NCI-H1436 (cell line): ENCODE data around the gene CENPK.
"Not testable (repeated sequence)": the region's sequence is repeated elsewhere in the genome, so short reads cannot be mapped to it uniquely, and the experiment has no call there.

Source experiments
- DNase-seq: peaks from one replicate; lab custom pipeline; 2025; lab: John Stamatoyannopoulos, UW

The CENPK gene, protein sequence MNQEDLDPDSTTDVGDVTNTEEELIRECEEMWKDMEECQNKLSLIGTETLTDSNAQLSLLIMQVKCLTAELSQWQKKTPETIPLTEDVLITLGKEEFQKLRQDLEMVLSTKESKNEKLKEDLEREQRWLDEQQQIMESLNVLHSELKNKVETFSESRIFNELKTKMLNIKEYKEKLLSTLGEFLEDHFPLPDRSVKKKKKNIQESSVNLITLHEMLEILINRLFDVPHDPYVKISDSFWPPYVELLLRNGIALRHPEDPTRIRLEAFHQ

DNA sequence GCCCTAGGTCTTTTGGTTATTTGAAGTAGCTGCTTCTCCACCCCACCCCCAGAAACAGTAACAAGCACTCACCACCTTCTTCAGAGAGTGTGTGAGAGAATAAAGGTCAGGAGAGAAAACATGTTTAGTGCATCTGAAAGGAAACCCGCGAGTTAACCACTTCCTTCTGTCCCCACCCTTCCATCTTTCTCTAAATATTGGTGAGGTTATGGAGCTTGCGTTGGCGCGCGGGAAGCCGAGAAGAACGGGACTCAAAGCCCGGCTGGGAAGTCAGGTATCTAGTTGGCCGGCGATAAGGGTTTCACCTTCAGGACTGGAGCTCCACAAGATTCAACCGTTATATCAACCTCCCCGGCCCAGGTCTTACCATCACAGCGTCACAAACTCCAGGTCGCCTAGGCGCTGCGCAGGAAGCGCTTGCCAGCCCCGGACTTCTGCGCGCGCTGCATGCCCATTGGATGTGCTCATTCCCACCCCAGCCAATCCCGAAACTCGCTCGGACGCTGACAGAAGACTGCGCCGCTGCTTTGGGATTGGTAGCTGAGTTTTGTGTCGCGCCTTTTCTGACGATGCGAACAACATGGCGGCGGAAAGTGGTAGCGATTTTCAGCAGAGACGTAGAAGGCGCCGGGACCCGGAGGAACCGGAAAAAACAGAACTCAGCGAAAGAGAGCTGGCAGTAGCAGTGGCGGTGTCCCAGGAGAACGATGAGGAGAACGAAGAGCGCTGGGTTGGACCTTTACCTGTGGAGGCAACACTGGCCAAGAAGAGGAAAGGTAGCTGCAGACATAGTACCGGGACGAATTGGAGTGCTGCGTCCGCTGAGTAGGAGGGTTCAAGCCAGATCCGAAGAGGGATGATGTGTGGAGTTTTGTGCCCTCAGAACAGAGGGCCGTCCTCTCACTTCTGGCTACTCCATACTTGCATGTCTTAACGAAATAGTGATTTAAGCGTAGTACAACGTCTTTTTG is at the start of gene CENPK, which contains the start of gene PPWD1:
Gene CENPK, minus strand, starts transcription at position 438 of the 971 bp plus-strand sequence. CDS start 8,261 bp downstream, outside the sequence.
Gene PPWD1, plus strand, starts transcription at position 566 of the 971 bp plus-strand sequence. Its CDS starts 15 bp downstream, at position 581.
- DNase-seq = peak; percentile 92

DNA sequence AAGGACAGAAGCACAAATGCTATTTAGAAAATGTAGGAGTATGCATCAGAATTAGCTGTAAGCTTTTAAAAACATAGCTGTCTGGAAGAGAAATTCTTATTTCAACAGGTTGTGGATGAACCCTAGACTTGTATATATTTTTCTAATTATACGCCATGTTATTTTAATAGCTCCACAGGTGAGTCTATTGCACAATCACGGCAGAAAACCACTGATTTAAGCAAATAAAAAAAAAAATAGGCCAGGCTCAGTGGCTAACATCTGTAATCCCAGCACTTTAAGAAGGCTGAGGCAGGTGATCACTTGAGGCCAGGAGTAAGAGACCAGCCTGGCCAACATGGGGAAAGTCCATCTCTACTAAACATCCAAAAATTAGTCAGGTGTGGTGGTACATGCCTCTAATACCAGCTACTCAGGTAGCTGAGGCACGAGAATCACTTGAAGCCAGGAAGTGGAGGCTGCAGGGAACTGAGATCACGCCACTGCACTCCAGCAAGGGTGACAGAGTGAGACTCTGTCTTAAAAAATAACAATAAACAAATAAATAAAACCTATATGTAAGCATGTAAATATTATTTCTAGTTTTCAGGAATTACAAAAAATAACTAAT is 49.4 kb upstream of the CENPK start:
- no peak for DNase-seq

DNA sequence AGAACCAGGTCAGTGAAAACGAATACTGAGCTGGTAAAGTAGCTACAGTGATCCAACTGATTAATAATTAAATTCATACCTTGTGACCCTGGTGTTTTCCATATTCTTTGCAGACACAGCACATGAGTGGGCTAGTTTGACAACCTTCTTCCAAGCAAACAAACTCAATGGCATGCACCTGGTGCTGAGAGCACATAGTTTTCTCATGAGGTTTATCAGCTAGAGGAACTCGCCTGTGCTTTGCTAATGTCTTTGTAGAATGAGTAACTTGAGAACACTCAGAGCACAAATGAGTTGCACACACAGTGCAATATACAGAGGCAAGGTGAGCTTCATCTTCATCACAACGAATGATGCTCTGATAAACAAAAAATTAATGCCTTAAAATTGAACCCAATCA is 48.6 kb upstream of the CENPK start:
- DNase-seq = peak; percentile 78

DNA sequence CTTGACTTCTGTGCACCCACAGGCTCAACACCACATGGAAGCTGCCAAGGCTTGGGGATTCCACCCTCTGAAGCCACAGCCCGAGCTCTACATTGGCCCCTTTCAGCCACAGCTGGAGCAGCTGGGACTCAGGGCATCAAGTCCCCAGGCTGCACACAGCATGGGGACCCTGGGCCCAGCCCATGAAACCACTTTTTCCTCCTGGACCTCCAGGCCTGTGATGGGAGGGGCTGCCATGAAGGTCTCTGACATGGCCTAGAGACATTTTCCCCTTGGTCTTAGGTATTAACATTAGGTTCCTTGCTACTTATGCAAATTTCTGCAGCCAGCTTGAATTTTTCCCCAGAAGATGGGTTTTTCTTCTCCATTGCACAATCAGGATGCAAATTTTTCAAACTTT is 38.8 kb upstream of the CENPK start:
- not testable (repeated sequence) for DNase-seq

DNA sequence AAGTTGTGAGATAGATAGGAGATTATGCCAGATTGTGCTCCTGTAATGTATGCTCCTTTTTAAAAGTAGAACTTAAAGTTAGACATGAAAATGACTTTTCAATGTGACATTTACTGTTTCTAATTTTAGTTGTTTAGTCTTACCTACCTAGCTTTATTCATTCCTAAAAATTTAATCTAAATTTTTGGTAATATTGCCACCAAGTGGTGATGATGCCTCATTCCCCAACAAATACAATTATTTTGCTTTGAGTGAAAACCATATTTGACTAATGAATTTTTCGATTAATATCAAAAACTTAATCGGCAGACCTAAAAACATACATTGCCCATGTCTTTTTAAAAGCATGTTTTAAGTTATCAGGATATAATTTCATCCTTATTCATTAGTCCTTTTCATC is 25.7 kb upstream of the CENPK start:
- no peak for DNase-seq

DNA sequence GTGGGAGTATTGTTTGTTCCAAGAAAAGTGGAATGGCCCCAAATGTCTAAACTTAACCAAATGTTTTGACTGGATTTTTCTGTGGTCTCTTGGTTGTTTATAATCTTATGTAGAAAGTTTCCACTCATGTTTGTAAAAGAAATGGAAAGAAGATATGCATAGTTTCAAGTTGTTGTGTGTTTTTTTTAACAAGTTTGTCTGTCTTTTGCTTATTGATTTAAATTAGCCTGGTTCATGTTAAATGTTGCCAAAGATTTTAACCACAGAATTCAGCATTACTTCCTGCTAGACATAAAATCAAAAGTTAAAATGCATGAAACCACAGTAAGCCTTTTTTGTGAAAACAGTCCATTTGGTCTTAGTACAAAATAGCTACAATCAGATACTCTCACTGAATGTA is 14.2 kb upstream of the CENPK start:
- DNase-seq = no peak

DNA sequence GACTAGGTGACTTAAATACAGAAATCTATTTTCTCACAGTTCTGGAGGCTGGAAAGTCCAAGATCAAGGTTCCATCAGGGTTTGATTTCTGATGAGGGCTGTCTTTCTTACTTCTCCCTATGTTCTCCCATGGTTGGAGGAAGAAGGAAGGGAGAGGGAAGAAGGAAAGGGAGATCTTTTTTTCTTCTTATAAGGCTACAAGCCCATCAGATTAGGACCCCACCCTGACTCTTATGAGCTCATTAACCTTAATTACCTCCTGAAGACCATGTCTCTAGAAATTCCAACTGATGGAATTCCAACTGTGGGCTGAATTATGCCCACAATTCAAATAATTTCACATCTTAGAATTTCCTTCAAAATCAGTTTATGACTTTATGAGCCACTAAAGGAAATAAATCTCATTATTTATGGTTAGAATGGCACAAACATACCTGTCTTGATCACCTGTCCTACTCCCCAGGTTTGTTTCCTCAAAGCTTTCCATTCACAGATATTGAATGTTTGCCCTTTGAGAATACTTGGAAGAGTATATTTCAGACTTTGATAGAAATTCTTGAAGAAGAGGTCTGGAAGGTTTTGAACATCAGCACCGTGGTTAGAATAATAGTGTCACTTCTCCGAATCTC is 7.7 kb upstream of the CENPK start:
- no peak for DNase-seq

DNA sequence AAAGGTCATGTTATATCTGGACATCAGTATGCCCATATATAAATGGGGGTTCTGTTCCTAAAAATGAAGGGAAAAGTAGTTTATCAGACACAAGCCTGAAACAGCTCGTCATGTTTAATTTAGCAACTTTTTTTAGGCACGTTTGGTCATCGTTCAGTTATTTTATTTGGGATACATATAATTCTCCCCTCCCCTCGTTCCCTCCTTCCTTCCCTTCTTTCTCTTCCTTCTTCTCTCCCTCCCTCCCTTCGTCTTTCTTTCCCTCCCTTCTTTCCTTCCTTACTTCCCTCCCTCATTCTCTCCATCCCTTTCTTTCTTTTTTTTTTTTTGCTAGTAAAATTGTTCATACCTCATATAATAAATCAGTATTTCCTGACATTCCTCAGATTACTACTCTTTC is 3.5 kb upstream of the CENPK start:
- DNase-seq = no peak

DNA sequence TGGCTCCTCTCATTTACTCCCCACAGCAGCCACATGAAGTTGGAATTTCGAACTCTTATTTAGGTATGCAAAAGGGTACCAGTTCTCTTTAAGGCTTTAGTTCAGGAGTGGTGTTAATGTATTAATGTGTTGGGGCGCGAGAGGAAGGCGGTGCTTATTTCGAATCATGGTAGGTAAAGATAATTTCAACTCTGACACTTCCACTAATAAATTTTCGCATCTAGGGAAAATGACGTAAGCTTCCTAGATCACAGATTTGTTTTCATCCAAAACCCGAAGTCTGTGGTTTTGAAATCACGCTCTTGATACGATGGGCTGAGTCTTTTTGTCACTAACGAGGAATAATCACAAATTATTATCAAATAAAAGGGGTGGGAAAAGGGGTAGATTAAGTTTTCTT is 809 bp upstream of the CENPK start:
- no peak for DNase-seq

DNA sequence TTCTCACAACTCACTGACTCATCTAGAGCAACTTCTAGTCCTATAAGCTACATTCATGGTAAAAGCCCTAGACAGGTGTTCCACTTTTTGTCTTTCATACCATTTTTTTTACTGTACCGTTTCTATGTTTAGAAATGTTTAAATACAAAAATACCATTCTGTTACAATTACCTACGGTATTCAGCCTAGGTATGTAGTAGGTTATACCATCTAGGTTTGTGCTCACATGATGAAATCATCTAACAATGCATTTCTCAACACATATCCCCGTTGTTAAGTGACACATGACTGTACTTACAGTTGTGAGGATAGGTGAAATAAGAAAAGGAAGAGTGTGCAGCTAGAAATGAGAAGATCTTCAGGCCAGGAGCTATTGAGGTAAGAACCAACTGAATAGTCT is 6.2 kb downstream of the CENPK start:
- DNase-seq = no peak

DNA sequence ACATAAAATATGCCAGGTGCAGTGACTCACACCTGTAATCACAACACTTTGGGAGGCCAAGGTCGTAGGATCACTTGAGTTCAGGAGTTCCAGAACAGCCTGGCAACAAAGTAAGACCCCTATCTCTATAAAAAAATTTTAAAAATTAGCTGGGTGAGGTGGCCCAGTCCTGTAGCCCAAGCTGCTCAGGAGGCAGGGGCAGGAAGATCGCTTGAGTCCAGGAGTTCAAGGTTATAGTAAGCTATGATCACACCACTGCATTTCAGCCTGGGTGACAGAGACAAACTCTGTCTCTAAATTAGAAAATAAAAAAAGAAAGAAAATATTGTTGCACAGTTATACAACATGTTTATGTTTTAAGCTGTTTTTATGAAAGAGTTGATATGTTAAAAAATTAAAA is 6.8 kb downstream of the CENPK start:
- DNase-seq = no peak

DNA sequence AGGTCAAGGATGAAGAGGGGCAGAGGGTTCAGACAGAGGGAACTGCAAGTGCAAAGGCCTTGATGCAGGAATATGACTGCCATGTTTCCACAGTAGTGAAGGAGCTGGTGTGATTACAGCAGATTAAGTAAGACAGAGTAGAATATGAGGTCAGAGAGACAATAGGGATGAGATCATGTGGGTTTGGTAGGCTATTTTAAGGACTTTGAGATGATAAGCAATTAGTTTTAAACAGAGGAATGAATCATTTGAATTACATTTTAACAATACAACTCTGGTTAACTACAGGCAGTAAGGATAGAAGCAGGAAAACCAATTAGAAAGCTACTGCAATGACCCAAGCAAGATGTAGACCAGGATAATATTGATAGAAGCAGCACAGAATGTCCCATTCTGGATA is 7.7 kb downstream of the CENPK start:
- DNase-seq = no peak

DNA sequence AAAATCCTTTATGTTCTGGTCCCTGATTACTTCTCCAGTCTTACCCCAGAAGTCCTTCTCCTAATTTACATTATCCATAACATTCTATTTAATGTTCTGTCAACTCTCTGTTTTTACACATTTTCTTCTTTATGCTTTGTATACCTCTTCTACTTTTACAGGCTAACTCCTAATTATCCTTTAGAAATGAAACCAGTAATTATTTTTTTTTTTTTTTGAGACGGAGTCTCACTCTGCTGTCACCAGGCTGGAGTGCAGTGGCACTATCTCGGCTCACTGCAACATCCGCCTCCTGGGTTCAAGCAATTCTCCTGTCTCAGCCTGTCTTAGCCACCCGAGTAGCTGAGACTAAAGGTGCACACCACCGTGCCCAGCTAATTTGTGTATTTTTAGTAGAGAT is 9.0 kb downstream of the CENPK start:
- DNase-seq = no peak

DNA sequence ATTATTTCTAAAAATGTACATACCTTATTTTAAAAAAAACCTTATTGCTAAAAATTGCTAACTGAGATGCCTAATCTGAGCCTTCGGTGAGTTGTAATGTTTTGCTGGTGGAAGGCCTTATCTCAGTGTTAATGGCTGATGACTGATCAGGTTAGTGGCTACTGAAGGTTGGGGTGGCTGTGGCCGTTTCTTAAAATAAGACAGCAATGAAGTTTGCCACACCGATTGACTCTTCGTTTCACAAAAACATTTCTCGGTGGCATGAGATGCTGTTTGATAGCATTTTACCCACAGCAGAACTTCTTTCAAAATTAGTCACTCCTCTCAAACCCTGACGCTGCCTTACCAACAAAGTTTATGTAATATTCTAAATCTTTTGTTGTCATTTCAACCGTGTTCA is 14.7 kb downstream of the CENPK start:
- DNase-seq = no peak

DNA sequence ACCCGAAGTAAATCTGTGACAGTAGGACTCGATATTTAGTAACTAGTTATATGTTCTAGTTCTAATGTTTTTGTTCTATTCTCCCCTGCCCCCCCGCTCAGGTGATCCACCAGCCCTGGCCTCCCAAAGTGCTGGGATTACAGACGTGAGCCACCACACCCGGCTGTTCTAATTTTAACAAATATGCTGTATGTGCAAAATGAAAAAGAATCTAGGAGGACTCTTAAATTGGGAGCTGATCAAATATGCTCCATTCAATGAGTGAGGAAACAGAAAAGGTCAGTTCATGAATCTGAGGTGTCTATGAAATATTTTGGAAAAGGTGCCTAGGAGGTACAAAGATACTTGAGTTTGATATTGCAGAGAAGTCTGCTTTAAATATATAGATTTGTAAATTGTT is 16.8 kb downstream of the CENPK start:
- no peak for DNase-seq

DNA sequence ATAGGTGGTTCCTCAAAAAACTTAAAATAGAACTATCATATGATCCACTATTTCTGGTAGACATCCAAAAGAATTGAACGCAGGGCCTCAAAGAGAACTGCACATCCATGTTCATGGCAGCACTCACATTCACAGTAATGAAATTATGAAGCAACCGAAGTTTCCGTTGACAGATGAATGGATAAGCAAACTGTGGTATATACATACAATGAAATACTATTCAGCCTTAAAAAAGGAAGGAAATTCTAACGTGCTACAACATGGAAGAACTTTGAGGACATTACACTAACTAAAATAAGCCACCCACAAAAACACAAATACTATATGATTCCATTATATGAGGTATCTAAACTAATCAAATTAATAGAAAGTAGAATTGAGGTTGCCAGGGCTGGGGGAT is 18.5 kb downstream of the CENPK start:
- no peak for DNase-seq

DNA sequence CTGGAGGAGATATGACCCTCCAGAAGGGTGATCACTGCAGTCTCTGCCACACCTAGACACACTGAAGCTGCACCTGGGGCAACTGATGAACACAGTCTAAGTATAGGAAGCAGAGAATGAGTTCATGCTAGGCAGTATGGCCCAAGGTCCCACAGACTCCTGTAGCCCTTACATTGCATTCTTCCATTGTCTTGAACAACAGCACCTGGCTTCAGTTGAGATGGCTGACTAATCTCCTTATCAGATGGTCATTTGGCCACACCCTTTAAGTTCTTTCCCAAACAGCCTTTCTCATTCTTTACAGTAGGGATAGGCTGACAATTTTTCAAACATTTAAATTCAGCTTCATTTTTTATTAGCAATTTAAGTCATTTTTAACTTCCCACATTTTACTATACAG is 23.1 kb downstream of the CENPK start:
- no peak for DNase-seq

DNA sequence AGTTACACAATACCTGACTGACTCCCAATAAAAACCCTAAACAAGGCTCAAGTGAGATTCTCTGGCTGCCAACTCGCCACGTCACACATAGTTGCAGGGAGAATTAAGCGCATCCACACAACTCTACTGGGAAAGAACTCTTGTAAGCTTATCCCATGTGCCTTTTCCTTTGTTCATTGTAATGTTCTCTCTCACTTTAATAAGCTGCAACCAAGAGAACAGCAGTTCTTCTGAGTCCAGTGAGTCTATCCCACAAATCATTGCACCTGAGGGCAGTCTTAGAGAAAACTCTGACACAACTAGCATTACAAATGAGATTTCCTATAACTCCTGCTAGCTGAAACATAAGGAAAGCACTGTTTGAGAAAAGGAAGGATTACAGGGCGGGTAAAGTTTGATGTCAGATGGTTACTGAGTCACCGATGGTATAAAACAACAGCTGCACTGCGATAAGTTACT is 27.4 kb downstream of the CENPK start:
- DNase-seq = no peak

DNA sequence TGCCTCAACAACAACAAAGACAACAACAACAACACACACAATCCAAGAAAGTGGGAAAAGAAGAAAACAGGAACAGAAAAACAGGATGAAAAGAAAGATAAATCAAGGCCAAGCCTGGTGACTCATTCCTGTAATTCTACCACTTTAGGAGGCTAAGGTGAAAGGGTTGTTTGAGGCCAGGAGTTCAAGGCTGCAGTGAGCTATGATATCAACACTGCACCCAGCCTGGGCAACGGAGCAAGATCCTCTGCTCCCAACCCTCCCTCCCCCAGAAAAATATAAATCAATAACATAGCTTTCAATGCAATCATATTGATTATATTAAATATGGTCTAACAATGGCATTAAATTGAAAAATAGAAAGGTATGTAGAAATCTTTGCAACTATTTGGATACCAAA is 32.1 kb downstream of the CENPK start:
- DNase-seq = no peak

DNA sequence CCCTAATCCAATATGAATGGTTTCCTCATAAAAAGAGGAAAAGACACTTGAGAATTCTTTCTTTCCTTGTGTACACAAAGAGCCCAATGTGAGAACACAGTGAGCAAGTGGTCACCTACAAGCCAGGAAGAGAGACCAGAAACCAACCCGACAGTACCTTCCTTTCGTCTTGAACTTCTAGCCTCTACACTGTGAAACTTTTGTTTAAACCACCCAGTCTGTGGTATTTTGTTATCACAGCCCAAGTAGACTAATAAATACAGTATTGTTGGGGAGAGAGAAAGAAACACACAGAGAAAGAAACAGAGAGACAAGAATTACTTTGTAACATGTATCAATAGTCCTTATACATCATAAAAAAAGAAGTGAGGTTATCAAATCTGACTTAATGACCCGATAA is 37.2 kb downstream of the CENPK start:
- DNase-seq = no peak

DNA sequence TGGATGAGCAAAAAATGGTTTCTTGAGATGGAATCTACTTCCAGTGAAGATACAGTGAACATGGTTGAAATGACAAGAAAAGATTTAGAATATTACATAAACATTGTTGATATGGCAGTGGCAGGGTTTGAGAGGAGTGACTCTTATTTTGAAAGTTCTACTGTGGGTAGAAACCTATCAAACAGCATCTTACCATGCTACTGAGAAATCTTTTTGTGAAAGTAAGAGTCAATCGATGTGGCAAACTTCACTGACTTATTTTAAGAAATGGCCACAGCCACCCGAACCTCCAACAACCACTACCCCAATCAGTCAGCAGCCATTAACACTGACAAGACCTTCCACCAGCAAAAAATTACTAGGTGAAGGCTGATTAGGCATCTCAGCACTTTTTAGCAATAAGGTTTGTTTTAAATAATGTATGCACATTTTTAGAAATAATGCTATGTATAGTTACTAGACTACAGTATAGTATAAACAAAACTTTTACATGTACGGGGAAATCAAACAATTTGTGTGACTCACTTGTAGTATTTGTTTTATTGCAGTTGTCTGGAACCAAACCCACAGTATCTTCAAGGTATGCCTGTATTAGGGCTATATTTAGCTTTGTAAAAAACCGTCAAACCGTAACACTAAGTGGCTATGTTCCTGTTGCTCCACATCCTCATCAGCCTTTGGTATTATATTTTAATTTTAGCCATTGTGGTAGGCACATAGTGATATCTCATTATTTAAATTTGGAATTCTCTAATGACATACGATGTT is 50.6 kb downstream of the CENPK start:
- DNase-seq = no peak
